HepG2 (cell line): ENCODE measurements around the gene SLC28A1. TPM values are rescaled to one million over a fixed set of nuclear protein-coding genes. Genes with fewer than 3 reads are reported as not detected.

Experiments
- BORCS8-MEF2B ChIP-seq: sonication (generic); formaldehyde crosslinking; IDR thresholded peaks from 2 replicates; pipeline ENCODE4 v1.8.0; 2022; ENCODE audit warnings: mild to moderate bottlenecking, missing genetic modification reagents
- CHD2 ChIP-seq: IDR thresholded peaks from 2 replicates; pipeline ENCODE4 v1.6.1; 2011; ENCODE audit warnings: low read depth, low read length, improper control_type of control experiment
- MAFG ChIP-seq: sonication (generic); formaldehyde crosslinking; IDR thresholded peaks from 2 replicates; pipeline ENCODE4 v1.5.1; 2020; ENCODE audit warnings: mild to moderate bottlenecking, missing genetic modification reagents
- MATR3 ChIP-seq: sonication (generic); formaldehyde crosslinking; IDR thresholded peaks from 2 replicates; pipeline ENCODE4 v1.4.0; 2020; ENCODE audit warnings: missing genetic modification reagents
- MAZ ChIP-seq, 2 experiments: sonication (generic) in 1 of 2; formaldehyde crosslinking in 1 of 2; IDR thresholded peaks; 2 replicates each; pipeline versions ENCODE4 v1.5.0 to v1.6.1; 2012 to 2020; ENCODE audit warnings: low read depth in 2 of 2, mild to moderate bottlenecking in 2 of 2, borderline replicate concordance in 1 of 2, improper control_type of control experiment in 1 of 2, low read length in 1 of 2, missing genetic modification reagents in 1 of 2, moderate library complexity in 1 of 2
- MXI1 ChIP-seq: IDR thresholded peaks from 3 replicates; pipeline ENCODE4 v1.6.1; 2012; ENCODE audit warnings: low read depth, low read length, inconsistent platforms, borderline replicate concordance
- NFE2L2 ChIP-seq: fragments of 150-350 bp; IDR thresholded peaks from 2 replicates; pipeline ENCODE4 v1.6.1; 2014; ENCODE audit warnings: low read length
- POLR2A ChIP-seq, 2 experiments: IDR thresholded peaks; 2 replicates each; pipeline ENCODE4 v1.6.1; 2011; ENCODE audit warnings: low read depth in 2 of 2, low read length in 2 of 2, mild to moderate bottlenecking in 1 of 2, moderate library complexity in 1 of 2; ENCODE audit not compliant: insufficient read depth in 1 of 2
- POLR2G ChIP-seq: fragments of 200-400 bp; formaldehyde crosslinking; IDR thresholded peaks from 2 replicates; pipeline ENCODE4 v1.6.1; 2018; ENCODE audit warnings: mild to moderate bottlenecking, low read depth, low read length, moderate library complexity
- RBFOX2 ChIP-seq: fragments of 200-400 bp; formaldehyde crosslinking; IDR thresholded peaks from 2 replicates; pipeline ENCODE4 v1.6.1; 2017; ENCODE audit warnings: low read depth, mild to moderate bottlenecking, low read length
- REPIN1 ChIP-seq: sonication (generic); formaldehyde crosslinking; IDR thresholded peaks from 2 replicates; pipeline ENCODE4 v1.8.0; 2022; ENCODE audit warnings: missing genetic modification reagents, low read depth, mild to moderate bottlenecking, borderline replicate concordance
- SIN3A ChIP-seq: IDR thresholded peaks from 2 replicates; pipeline ENCODE4 v1.6.1; 2011; ENCODE audit warnings: low read depth, mild to moderate bottlenecking, control low read depth, low read length, borderline replicate concordance
- SMAD1 ChIP-seq: sonication (generic); formaldehyde crosslinking; IDR thresholded peaks from 2 replicates; pipeline ENCODE4 v1.4.0; 2020; ENCODE audit warnings: missing genetic modification reagents, low read depth, mild to moderate bottlenecking, borderline replicate concordance
- UBTF ChIP-seq: sonication (generic); formaldehyde crosslinking; IDR thresholded peaks from 2 replicates; pipeline ENCODE4 v1.4.0; 2020; ENCODE audit warnings: mild to moderate bottlenecking, missing genetic modification reagents
- ZFYVE20 ChIP-seq: sonication (generic); formaldehyde crosslinking; IDR thresholded peaks from 2 replicates; pipeline ENCODE4 v1.8.0; 2023; ENCODE audit warnings: low read depth, mild to moderate bottlenecking, moderate library complexity, missing genetic modification reagents, borderline replicate concordance
- ZMAT3 ChIP-seq: sonication (generic); formaldehyde crosslinking; conservative IDR thresholded peaks from 2 replicates; pipeline ENCODE4 v1.7.0; 2021; ENCODE audit warnings: missing genetic modification reagents
- ZNF124 ChIP-seq: sonication (generic); formaldehyde crosslinking; IDR thresholded peaks from 2 replicates; pipeline ENCODE4 v1.4.0; 2020; ENCODE audit warnings: missing genetic modification reagents
- ZNF234 ChIP-seq: sonication (generic); formaldehyde crosslinking; conservative IDR thresholded peaks from 2 replicates; pipeline ENCODE4 v1.5.1; 2020; ENCODE audit warnings: mild to moderate bottlenecking, missing genetic modification reagents
- ZNF761 ChIP-seq: sonication (generic); formaldehyde crosslinking; conservative IDR thresholded peaks from 2 replicates; pipeline ENCODE4 v1.4.0; 2020; ENCODE audit warnings: mild to moderate bottlenecking, missing genetic modification reagents
- ZNF790 ChIP-seq: sonication (generic); formaldehyde crosslinking; IDR thresholded peaks from 2 replicates; pipeline ENCODE4 v1.8.0; 2022; ENCODE audit warnings: missing genetic modification reagents, mild to moderate bottlenecking, borderline replicate concordance
- ZSCAN25 ChIP-seq: sonication (generic); formaldehyde crosslinking; IDR thresholded peaks from 2 replicates; pipeline ENCODE4 v1.8.0; 2022; ENCODE audit warnings: mild to moderate bottlenecking, missing genetic modification reagents
- ZSCAN29 ChIP-seq: sonication (generic); formaldehyde crosslinking; conservative IDR thresholded peaks from 2 replicates; pipeline ENCODE4 v1.4.0; 2020; ENCODE audit warnings: mild to moderate bottlenecking, missing genetic modification reagents
- polyA plus RNA-seq, 8 experiments: library from polyadenylated mRNA; depleted of rRNA in 3 of 8; stranded (reverse) in 7 of 8; unstranded in 1 of 8; fragments of >200 nt; fragmentation: Illumina TruSeq in 4 of 8; extraction: Trizol in 4 of 8; gene quantifications; 2 replicates each; pipeline versions ENCODE4 v1.2.1 to v1.2.3, GENCODE V29; 2011 to 2016; ENCODE audit warnings: low read depth in 4 of 8, missing spikeins in 1 of 8, mixed read lengths in 1 of 8; ENCODE audit not compliant: insufficient read depth in 1 of 8
- total RNA-seq, 5 experiments: library from RNA; depleted of rRNA; stranded (reverse); fragments of >200 nt; fragmentation: Illumina TruSeq; extraction: Trizol; gene quantifications; 2 replicates each; pipeline ENCODE4 v1.2.3, GENCODE V29; 2016; ENCODE audit warnings: low read depth in 1 of 5
- TF ChIP-seq, protein P1 (sequence below): sonication (generic); formaldehyde crosslinking; IDR thresholded peaks from 2 replicates; pipeline ENCODE4 v1.8.1; 2022; ENCODE audit warnings: mild to moderate bottlenecking, missing genetic modification reagents

The SLC28A1 gene
- total and polyA plus RNA-seq, 2 of the 13 experiments (the other 11 are each of a cell fraction or from before 2014, with no cell fraction given): 0.31 to 5.8 TPM

GRCh38 chr15:84981711-84982300 lies 97.3 kb downstream of the SLC28A1 start, which contains the start of gene PDE8A (continued):
- 0 out of 2 replicates have a peak, but pooled peaks have one; percentile 41 for TF ChIP-seq BORCS8-MEF2B
- TF ChIP-seq SIN3A: peak; percentile 36; the same call in 1 of the 2 replicates
- TF ChIP-seq MAFG (CRISPR knock-in tag): no peak
- TF ChIP-seq REPIN1: 0 out of 2 replicates have a peak, but pooled peaks have one; percentile 34
- peak in 1 of 2 experiments; percentile 30; a peak in 2 of 4 replicates for TF ChIP-seq POLR2A (IDR thresholded peaks at IDR 0.05; ENCODE audit: insufficient read depth in 1 of 2, low read depth in 2 of 2, low read length in 2 of 2)
- no peak for TF ChIP-seq ZSCAN29
- TF ChIP-seq ZNF790 (CRISPR knock-in tag): peak; percentile 12; the same call in 1 of the 2 replicates
- TF ChIP-seq MXI1: 0 out of 3 replicates have a peak, but pooled peaks have one; percentile 18
- no peak for TF ChIP-seq ZSCAN25 (CRISPR knock-in tag)
- TF ChIP-seq NFE2L2: no peak
- peak; percentile 64 for TF ChIP-seq CHD2
- TF ChIP-seq, protein P1, sequence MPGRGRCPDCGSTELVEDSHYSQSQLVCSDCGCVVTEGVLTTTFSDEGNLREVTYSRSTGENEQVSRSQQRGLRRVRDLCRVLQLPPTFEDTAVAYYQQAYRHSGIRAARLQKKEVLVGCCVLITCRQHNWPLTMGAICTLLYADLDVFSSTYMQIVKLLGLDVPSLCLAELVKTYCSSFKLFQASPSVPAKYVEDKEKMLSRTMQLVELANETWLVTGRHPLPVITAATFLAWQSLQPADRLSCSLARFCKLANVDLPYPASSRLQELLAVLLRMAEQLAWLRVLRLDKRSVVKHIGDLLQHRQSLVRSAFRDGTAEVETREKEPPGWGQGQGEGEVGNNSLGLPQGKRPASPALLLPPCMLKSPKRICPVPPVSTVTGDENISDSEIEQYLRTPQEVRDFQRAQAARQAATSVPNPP (CRISPR knock-in tag): 0 out of 2 replicates have a peak, but pooled peaks have one; percentile 48
- TF ChIP-seq ZNF761 (CRISPR knock-in tag): 0 out of 2 replicates have a peak, but pooled peaks have one; percentile 43
- peak; percentile 12; the same call in 1 of the 2 replicates for TF ChIP-seq ZNF234 (CRISPR knock-in tag)
- TF ChIP-seq RBFOX2: peak; percentile 61
- TF ChIP-seq ZFYVE20 (CRISPR knock-in tag): 0 out of 2 replicates have a peak, but pooled peaks have one; percentile 20
- no peak for TF ChIP-seq ZNF124 (CRISPR knock-in tag)
- no peak for TF ChIP-seq MAZ (IDR thresholded peaks at IDR 0.05; ENCODE audit: borderline replicate concordance, low read depth, low read length)
- TF ChIP-seq MAZ (CRISPR knock-in tag; IDR thresholded peaks at IDR 0.05; ENCODE audit: low read depth): peak; percentile 16; the same call in 1 of the 2 replicates
- peak; percentile 46; the same call in 1 of the 2 replicates for TF ChIP-seq POLR2G
- TF ChIP-seq SMAD1 (CRISPR knock-in tag): no peak; the same call in 1 of the 2 replicates
- TF ChIP-seq UBTF (CRISPR knock-in tag): peak; percentile 5; the same call in 1 of the 2 replicates
- TF ChIP-seq ZMAT3: 0 out of 2 replicates have a peak, but pooled peaks have one; percentile 5
- no peak for TF ChIP-seq MATR3 (CRISPR knock-in tag)
